ENCODE measurements around the gene ZNF107.

- TF ChIP-seq CTCF (IDR thresholded peaks at IDR 0.05; ENCODE audit: low read depth, low read length) (no peak), EZH2phosphoT487 (IDR thresholded peaks at IDR 0.05; ENCODE audit: low read depth) (no peak)
Observed at GRCh38 chr7:64753032-64753431, 87.1 kb downstream of the ZNF107 start.

All from OCI-LY3 (cell line).